Gastroesophageal sphincter (tissue), 2 donors: ENCODE measurements around the gene ITGB6.

Experiments used
- EP300 ChIP-seq: sonication (generic); formaldehyde crosslinking; IDR thresholded peaks from one replicate; pipeline ENCODE4 v1.6.1; 2017; ENCODE audit warnings: antibody characterized with exemption, mild to moderate bottlenecking
- POLR2AphosphoS5 ChIP-seq: sonication (generic); formaldehyde crosslinking; IDR thresholded peaks from one replicate; pipeline ENCODE4 v1.6.1; 2017; ENCODE audit warnings: antibody characterized with exemption

GRCh38 chr2:160221391-160222276, 21.6 kb upstream of the ITGB6 start:
- TF ChIP-seq EP300 (no peak), POLR2AphosphoS5 (peak; percentile 55)
